CD14-positive monocyte (primary cell): ENCODE data around the gene ZDHHC11B. TPM values are rescaled to one million over a fixed set of nuclear protein-coding genes. Genes with fewer than 3 reads are reported as not detected.
"Not testable (repeated sequence)": the region's sequence is repeated elsewhere in the genome, so short reads cannot be mapped to it uniquely, and the experiment has no call there.

ENCODE experiments used
- DNase-seq, 3 donors: peaks; one replicate each; pipeline ENCODE4 v3.0.0-alpha.2; 2011 to 2022
- H2AFZ ChIP-seq: 2 replicates; pipeline ENCODE4 v1.6.0; 2012; ENCODE audit warnings: mild to moderate bottlenecking, low read depth, low read length, inconsistent platforms; ENCODE audit not compliant: insufficient read depth, poor library complexity, severe bottlenecking
- H3K27ac ChIP-seq, 2 donors: 1 replicate in 1 of 2; 2 replicates in 1 of 2; pipeline ENCODE4 v1.5.1; 2012 to 2013; ENCODE audit warnings: low read length in 2 of 2, control low read depth in 1 of 2, inconsistent platforms in 1 of 2, low read depth in 1 of 2, mild to moderate bottlenecking in 1 of 2
- H3K27me3 ChIP-seq, 2 donors: one replicate each; pipeline versions ENCODE4 v1.6.0 to v1.6.1; 2011 to 2013; ENCODE audit warnings: low read length in 2 of 2; ENCODE audit not compliant: control insufficient read depth in 2 of 2, insufficient read depth in 2 of 2
- H3K36me3 ChIP-seq, 2 donors: replicated peaks in 1 of 2; 1 replicate in 1 of 2; 2 replicates in 1 of 2; pipeline versions ENCODE4 v1.5.1 to v1.6.1; 2012 to 2013; ENCODE audit warnings: low read length in 2 of 2, control low read depth in 1 of 2, inconsistent platforms in 1 of 2, mild to moderate bottlenecking in 1 of 2; ENCODE audit not compliant: insufficient read depth in 2 of 2, control insufficient read depth in 1 of 2
- H3K4me1 ChIP-seq, 2 donors: 1 replicate in 1 of 2; 2 replicates in 1 of 2; pipeline versions ENCODE4 v1.5.1 to v1.6.1; 2012 to 2013; ENCODE audit warnings: low read length in 2 of 2, control low read depth in 1 of 2, inconsistent platforms in 1 of 2, mild to moderate bottlenecking in 1 of 2, moderate library complexity in 1 of 2; ENCODE audit not compliant: insufficient read depth in 2 of 2, control insufficient read depth in 1 of 2
- H3K4me2 ChIP-seq: replicated peaks from 2 replicates; pipeline ENCODE3; 2012; ENCODE audit warnings: low read length, moderate library complexity, mild to moderate bottlenecking; ENCODE audit not compliant: poor library complexity, severe bottlenecking; ENCODE audit errors: extremely low read depth
- H3K4me3 ChIP-seq, 3 experiments: fragments of 200-600 bp in 1 of 3; sonication (generic) in 1 of 3; replicated peaks in 1 of 3; 1 replicate in 2 of 3; 2 replicates in 1 of 3; pipeline ENCODE4 v1.5.1; 2011 to 2013; ENCODE audit warnings: low read length in 3 of 3, mild to moderate bottlenecking in 3 of 3, control low read depth in 2 of 3, low read depth in 2 of 3, inconsistent platforms in 1 of 3, moderate library complexity in 1 of 3
- H3K79me2 ChIP-seq: 2 replicates; pipeline ENCODE4 v1.6.0; 2012; ENCODE audit warnings: mild to moderate bottlenecking, control low read depth, inconsistent platforms, low read length, moderate library complexity; ENCODE audit not compliant: insufficient read depth
- H3K9ac ChIP-seq: 2 replicates; pipeline ENCODE4 v1.6.0; 2017; ENCODE audit warnings: low read length, mild to moderate bottlenecking; ENCODE audit not compliant: insufficient read depth, poor library complexity, severe bottlenecking
- H3K9me3 ChIP-seq, 2 donors: replicated peaks in 1 of 2; 1 replicate in 1 of 2; 2 replicates in 1 of 2; pipeline versions ENCODE4 v1.5.1 to v1.6.1; 2012 to 2013; ENCODE audit warnings: low read length in 2 of 2, control low read depth in 1 of 2; ENCODE audit not compliant: control insufficient read depth in 1 of 2, insufficient read depth in 1 of 2
- H4K20me1 ChIP-seq: 2 replicates; pipeline ENCODE4 v1.6.0; 2012; ENCODE audit warnings: mild to moderate bottlenecking, low read length, control low read depth, moderate library complexity; ENCODE audit not compliant: insufficient read depth
- H3K27ac Mint-ChIP-seq, 7 donors: one replicate each; pipeline ENCODE4 v1.8.0; 2020; ENCODE audit warnings: mild to moderate bottlenecking in 7 of 7, mixed read lengths in 7 of 7, moderate library complexity in 6 of 7, inconsistent platforms in 2 of 7
- H3K27me3 Mint-ChIP-seq, 3 donors: one replicate each; pipeline ENCODE4 v1.8.0; 2021 to 2022; ENCODE audit warnings: low read depth in 3 of 3, mild to moderate bottlenecking in 3 of 3, mixed read lengths in 3 of 3, moderate library complexity in 3 of 3, inconsistent platforms in 1 of 3
- H3K36me3 Mint-ChIP-seq, 2 donors: one replicate each; pipeline ENCODE4 v1.8.0; 2020; ENCODE audit warnings: mixed read lengths in 2 of 2, inconsistent platforms in 1 of 2, mild to moderate bottlenecking in 1 of 2
- H3K4me1 Mint-ChIP-seq: one replicate; pipeline ENCODE4 v1.8.0; 2020; ENCODE audit warnings: mild to moderate bottlenecking, mixed read lengths
- H3K4me3 Mint-ChIP-seq, 2 donors: one replicate each; pipeline ENCODE4 v1.8.0; 2020; ENCODE audit warnings: mild to moderate bottlenecking in 2 of 2, mixed read lengths in 2 of 2, moderate library complexity in 1 of 2
- H3K9me3 Mint-ChIP-seq, 7 donors: one replicate each; pipeline ENCODE4 v1.8.0; 2020 to 2022; ENCODE audit warnings: mixed read lengths in 7 of 7, mild to moderate bottlenecking in 6 of 7, moderate library complexity in 6 of 7, inconsistent platforms in 2 of 7
- WGBS: methylation state at CpG from one replicate; pipeline ENCODE4 v1.1.5; 2013; ENCODE audit warnings: missing lambda C conversion rate; ENCODE audit not compliant: insufficient coverage; 5-methylcytosine and 5-hydroxymethylcytosine counted together
- intact Hi-C, 2 donors: fragments of 100-400 bp; cut with micrococcal nuclease; formaldehyde crosslinking; loops; one replicate each; pipeline versions ENCODE4 v1.15.0 to v1.15.1; 2023
- polyA plus RNA-seq, 3 donors: library from polyadenylated mRNA; depleted of rRNA in 1 of 3; unstranded in 2 of 3; stranded (reverse) in 1 of 3; fragments of 300-500 nt in 2 of 3; fragments of >200 nt in 1 of 3; fragmentation: Illumina TruSeq in 2 of 3; gene quantifications; 1 replicate in 2 of 3; 2 replicates in 1 of 3; pipeline ENCODE4 v1.2.3, GENCODE V29; 2012 to 2021

The ZDHHC11B gene
- polyA plus RNA-seq, 3 donors, result not detected

GRCh38 chr5:706127-706526 is 78.4 kb downstream of the ZDHHC11B start:
- H3K4me3 ChIP-seq, intact Hi-C loops, H3K4me1 ChIP-seq, H3K36me3 Mint-ChIP-seq, DNase-seq, H4K20me1 ChIP-seq, H3K27ac ChIP-seq, H3K4me3 Mint-ChIP-seq, H3K27ac Mint-ChIP-seq, H2AFZ ChIP-seq, H3K9ac ChIP-seq, H3K9me3 ChIP-seq, H3K4me2 ChIP-seq, H3K4me1 Mint-ChIP-seq, H3K36me3 ChIP-seq, H3K79me2 ChIP-seq: not testable (repeated sequence)
- peaks cover 5 to 24% of the 10 kb centered on the region in 2 donors for H3K27me3 ChIP-seq
- Mint-ChIP-seq H3K9me3 (peaks cover 0 to 10% (median 5%) of the 10 kb centered on the region in 7 donors), H3K27me3 (peaks cover 15 to 20% (median 18%) of the 10 kb centered on the region in 3 donors)
- 15% methylated on average over 7 of the region's 7 CpGs for WGBS

GRCh38 chr5:696753-697702 is 87.5 kb downstream of the ZDHHC11B start:
- H3K36me3 ChIP-seq, H3K9ac ChIP-seq, H3K4me2 ChIP-seq, DNase-seq, H3K79me2 ChIP-seq, H3K27ac ChIP-seq, H3K4me3 ChIP-seq, H3K4me1 ChIP-seq, H3K36me3 Mint-ChIP-seq, H4K20me1 ChIP-seq, intact Hi-C loops, H3K27ac Mint-ChIP-seq, H3K9me3 ChIP-seq, H3K4me1 Mint-ChIP-seq, H3K9me3 Mint-ChIP-seq, H2AFZ ChIP-seq: not testable (repeated sequence)
- Mint-ChIP-seq H3K27me3 (peaks cover 16 to 60% (median 31%) of the 10 kb centered on the region in 3 donors), H3K4me3 (peak overlapping the region in 1 of 2 donors; percentile 39)
- H3K27me3 ChIP-seq, result peaks cover 9 to 41% of the 10 kb centered on the region in 2 donors
- WGBS, result 54% methylated on average over 5 of the region's 21 CpGs

GRCh38 chr5:696191-696590 is 88.3 kb downstream of the ZDHHC11B start:
- WGBS, result no CpG with 5 or more reads among the region's 8 CpGs
- intact Hi-C loops, result not testable (repeated sequence)

DNA sequence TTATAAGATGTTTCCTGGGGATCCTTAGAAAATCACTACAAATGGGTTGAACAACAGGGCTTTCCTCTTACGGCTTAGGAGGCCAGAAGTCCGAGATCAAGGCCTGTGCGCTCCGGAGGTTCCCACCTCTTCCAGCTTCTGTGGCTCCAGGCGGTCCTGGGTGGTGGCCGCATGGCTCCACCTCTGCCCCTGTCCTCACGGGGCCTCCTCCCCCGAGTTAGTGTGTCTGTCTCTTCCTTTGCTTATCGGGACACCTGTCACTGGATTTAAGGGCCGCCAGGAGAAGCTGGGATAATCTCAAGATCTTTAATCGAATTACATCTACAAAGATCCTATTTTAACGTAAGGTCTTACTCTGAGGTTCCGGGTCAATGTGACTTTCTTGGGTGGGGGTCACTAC is 89.1 kb downstream of the ZDHHC11B start:
- H3K9me3 Mint-ChIP-seq, DNase-seq, H3K4me3 ChIP-seq, intact Hi-C loops, H3K9me3 ChIP-seq, H3K27ac Mint-ChIP-seq, H3K36me3 ChIP-seq, H3K4me1 ChIP-seq, H3K27ac ChIP-seq, H3K79me2 ChIP-seq, H3K36me3 Mint-ChIP-seq, H2AFZ ChIP-seq, H4K20me1 ChIP-seq, H3K4me2 ChIP-seq, H3K4me3 Mint-ChIP-seq, H3K4me1 Mint-ChIP-seq, H3K9ac ChIP-seq: not testable (repeated sequence)
- peaks cover 12 to 60% (median 29%) of the 10 kb centered on the region in 3 donors for H3K27me3 Mint-ChIP-seq
- WGBS, result no CpG with 5 or more reads among the region's 13 CpGs
- peaks cover 7 to 32% of the 10 kb centered on the region in 2 donors for H3K27me3 ChIP-seq

More at GRCh38 chr5:696191-696590, 88.3 kb downstream of the ZDHHC11B start:
- not testable (repeated sequence) for H3K4me3 ChIP-seq, H3K9me3 ChIP-seq, H3K9me3 Mint-ChIP-seq, H3K4me1 ChIP-seq, H3K4me3 Mint-ChIP-seq, H4K20me1 ChIP-seq, H3K36me3 ChIP-seq, DNase-seq, H3K9ac ChIP-seq, H3K79me2 ChIP-seq, H3K4me2 ChIP-seq, H2AFZ ChIP-seq, H3K36me3 Mint-ChIP-seq, H3K4me1 Mint-ChIP-seq, H3K27ac ChIP-seq, H3K27ac Mint-ChIP-seq
- H3K27me3 ChIP-seq, result peaks cover 7 to 36% of the 10 kb centered on the region in 2 donors
- H3K27me3 Mint-ChIP-seq, result peaks cover 13 to 62% (median 32%) of the 10 kb centered on the region in 3 donors
